GM10266 (cell line): ENCODE data around the gene SMARCAL1.

Experiments
- DNase-seq: peaks from one replicate; pipeline ENCODE4 v3.0.0; 2012; ENCODE audit errors: extremely low spot score
- CTCF ChIP-seq: IDR thresholded peaks from 2 replicates; pipeline ENCODE4 v1.5.1; 2012; ENCODE audit warnings: mild to moderate bottlenecking, low read depth; ENCODE audit not compliant: control insufficient read depth, insufficient read depth; ENCODE audit errors: missing control alignments

The SMARCAL1 gene

DNA sequence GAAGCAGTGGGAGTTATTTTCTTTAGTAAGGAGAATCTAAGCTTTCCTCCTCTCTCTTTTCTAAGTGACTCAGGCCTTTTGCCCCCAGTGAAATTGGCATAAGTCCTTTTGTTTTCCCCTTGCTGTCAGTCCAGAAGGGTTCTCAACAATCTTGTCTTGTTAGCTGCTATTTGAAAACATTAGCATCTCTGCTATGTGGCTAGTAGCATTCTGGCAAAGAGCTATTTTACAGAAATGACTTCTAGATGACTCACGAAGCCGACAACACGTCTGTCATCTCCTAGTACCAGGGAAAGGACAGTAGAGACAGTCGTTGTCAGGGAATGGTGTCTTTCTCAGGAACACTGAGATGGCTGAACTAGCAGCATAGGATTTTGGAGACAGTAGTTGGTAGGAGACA is 14.7 kb downstream of the SMARCAL1 start:
- TF ChIP-seq CTCF: no peak
- DNase-seq: no peak

DNA sequence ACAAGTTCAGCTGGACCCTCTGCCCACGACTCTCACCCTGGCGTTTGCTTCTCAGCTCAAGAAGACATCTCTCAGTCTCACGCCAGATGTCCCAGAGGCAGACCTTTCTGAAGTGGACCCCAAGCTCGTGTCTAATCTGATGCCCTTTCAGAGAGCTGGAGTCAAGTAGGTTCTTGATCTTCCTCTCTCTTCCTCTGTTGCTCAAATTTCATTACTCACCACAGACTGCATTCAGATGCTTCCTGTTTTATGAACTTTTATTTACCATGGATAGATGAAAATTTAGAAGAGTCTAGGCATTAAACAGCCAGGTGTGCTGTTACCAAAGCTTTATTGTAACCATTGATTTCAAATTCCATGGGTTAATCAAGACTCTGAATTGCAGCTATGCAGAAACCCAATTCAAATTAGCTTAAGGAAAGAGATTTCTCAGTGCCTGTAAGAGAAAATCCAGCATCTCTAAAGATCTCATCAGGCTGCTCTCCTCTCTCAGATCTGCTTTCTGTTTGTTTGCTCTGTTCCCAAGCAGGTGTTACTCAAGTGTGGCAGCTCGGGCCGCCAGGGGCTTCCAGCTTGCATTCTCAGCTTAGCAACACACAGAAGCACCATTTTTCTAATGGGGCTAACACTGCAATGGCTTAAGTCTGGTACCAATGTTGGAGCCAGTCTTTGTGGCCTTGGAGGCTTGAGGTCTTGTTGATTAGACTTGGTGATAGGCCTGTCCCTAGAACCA is 16.5 kb downstream of the SMARCAL1 start:
- no peak for TF ChIP-seq CTCF
- no peak for DNase-seq

DNA sequence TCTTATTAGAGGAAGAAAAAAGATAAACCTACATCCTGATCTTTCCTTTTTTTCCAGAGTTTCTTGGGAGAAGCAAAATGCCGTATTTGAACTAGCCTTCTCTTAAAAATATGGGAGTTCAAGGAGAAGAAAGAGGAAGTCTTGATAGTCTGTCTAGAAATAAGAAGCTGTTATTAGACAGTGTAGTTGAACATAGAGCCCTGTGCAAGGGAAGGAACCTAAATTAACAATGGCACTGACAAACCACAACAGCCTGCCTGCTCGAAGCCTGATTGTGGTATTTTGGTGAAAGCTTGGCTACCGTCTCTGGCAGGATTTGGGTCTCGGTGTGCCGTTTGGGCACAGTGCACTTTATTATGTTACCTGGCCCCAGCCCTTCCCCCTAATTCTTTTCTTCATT is 17.1 kb downstream of the SMARCAL1 start:
- no peak for TF ChIP-seq CTCF
- no peak for DNase-seq

DNA sequence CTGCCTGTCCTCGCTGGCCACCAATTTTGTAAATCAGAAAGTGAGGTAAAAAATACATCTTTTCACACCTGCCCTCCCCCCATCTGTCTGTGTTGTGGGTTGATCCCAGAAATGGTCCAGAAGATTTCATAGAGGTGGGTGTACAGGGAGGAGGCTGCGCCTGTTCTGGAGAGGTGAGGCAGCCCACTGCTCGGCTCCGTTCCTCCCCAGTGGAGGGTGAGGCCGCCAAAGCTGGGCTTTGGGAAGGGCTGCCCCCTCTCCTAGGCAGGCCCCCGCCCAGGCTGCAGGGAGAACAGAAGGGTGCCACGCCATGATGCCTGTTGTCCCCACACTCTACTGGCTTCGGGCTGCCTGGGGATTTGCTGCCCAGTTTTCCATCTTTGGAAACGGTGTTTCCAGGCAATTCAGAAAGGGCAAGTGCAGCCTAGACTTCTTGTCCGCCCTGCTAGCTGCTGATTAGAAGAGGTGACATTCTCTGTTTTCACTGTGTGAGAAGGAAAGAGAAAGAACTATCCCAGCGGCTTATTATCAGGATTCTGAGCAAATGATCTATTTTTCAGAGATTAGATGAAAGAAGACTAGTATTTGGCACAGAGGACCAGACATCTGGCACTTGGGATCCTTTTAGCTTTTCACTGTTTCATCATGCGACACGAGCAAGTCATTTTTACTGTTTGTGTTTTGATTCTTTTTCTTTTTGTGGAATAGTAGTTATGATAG is 18.7 kb downstream of the SMARCAL1 start:
- DNase-seq: no peak
- no peak for TF ChIP-seq CTCF

DNA sequence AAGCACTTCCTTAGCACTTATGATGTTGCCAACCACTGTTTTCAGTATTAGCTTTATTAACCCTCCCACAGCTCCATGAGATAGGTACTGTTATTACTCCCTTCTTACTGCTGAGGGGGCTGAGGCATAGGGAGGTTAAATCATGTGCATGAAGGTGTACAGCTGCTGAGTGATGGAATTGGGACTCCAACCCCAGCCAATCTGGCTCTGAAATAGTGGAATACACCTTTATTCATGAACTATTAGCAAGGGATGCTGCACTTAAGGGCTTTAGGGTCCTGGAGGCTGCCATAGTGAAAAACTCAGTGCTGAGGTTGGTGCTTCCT is 19.2 kb downstream of the SMARCAL1 start:
- TF ChIP-seq CTCF: no peak
- DNase-seq: no peak

GRCh38 chr2:216436383-216436782 is 24.1 kb downstream of the SMARCAL1 start:
- no peak for DNase-seq
- no peak for TF ChIP-seq CTCF

DNA sequence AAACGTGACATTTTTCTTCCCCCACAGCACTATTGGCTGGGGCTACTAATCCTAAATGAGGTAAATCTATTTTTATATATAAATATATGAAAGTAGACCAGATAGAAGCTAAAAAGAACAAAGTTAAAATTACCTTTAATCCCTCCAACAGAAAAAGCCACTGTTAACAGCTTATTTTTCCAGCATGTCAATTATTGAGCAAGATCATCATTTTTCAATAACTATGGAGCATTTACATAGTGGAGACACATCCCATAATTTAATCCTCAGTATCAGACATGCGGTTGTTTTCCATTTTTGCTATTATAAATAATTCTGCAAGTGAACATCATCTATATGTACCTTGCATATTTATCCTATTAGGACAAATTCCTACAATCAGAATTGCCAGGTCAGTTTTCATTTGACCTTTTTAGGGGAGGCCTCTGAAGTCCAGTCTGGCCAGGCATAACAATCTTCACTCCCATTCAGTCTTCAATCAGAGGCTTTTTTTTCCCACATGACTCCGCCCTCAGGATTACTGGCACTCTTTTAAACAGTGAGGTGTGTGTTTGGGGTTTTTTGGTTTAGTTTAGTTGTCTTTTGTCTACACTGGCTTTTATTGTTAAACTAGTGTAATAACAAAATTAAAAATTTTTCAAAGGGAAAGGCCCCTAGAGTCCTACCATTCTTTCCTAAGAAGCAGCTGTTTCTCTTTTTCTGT is 29.2 kb downstream of the SMARCAL1 start:
- DNase-seq: no peak
- no peak for TF ChIP-seq CTCF
